WTC11 (cell line): ENCODE data around the gene PIGQ. TPM values are rescaled to one million over a fixed set of nuclear protein-coding genes. Genes with fewer than 3 reads are reported as not detected.

Experiments used
- ATAC-seq: fragments of 200-7000 bp; cut with Tn5 transposase; 2 replicates; pipeline ENCODE4 v1.10.0; 2021; ENCODE audit warnings: mild to moderate bottlenecking, moderate library complexity
- CTCF ChIA-PET: fragments of 300-600 bp; sonication (Branson Sonifier 250); formaldehyde crosslinking; loops from one replicate; lab custom pipeline; 2021; ENCODE audit warnings: antibody characterized with exemption; lab: Charles Lee
- POLR2A ChIA-PET: fragments of 350-600 bp; sonication (Branson Sonifier 250); formaldehyde crosslinking; loops from one replicate; lab custom pipeline; 2021; ENCODE audit warnings: antibody characterized with exemption; lab: Charles Lee
- DNase-seq: peaks from one replicate; pipeline ENCODE4 v3.0.0; 2021; ENCODE audit warnings: low spot score
- H3K27ac Mint-ChIP-seq: 2 replicates; pipeline ENCODE4 v1.8.0; 2021; ENCODE audit warnings: mixed read lengths
- H3K27me3 Mint-ChIP-seq: 2 replicates; pipeline ENCODE4 v1.8.0; 2021; ENCODE audit warnings: low read depth, mild to moderate bottlenecking, moderate library complexity, mixed read lengths
- H3K36me3 Mint-ChIP-seq: 2 replicates; pipeline ENCODE4 v1.8.0; 2021; ENCODE audit warnings: mixed read lengths
- H3K4me1 Mint-ChIP-seq: 2 replicates; pipeline ENCODE4 v1.8.0; 2022; ENCODE audit warnings: mixed read lengths
- H3K4me3 Mint-ChIP-seq: 2 replicates; pipeline ENCODE4 v1.8.0; 2021; ENCODE audit warnings: mild to moderate bottlenecking, moderate library complexity, mixed read lengths
- H3K9me3 Mint-ChIP-seq: 2 replicates; pipeline ENCODE4 v1.8.0; 2021; ENCODE audit warnings: mixed read lengths
- ATF3 ChIP-seq: sonication (generic); formaldehyde crosslinking; conservative IDR thresholded peaks from 2 replicates; pipeline ENCODE4 v1.8.1; 2022; ENCODE audit warnings: mild to moderate bottlenecking, missing genetic modification reagents
- E2F5 ChIP-seq: sonication (generic); formaldehyde crosslinking; IDR thresholded peaks from 2 replicates; pipeline ENCODE4 v1.8.1; 2022; ENCODE audit warnings: mild to moderate bottlenecking, moderate library complexity, missing genetic modification reagents
- GTF2I ChIP-seq: fragments of 250-450 bp; sonication (Bioruptor Pico); conservative IDR thresholded peaks from 2 replicates; pipeline ENCODE4 v1.4.0; 2021; ENCODE audit warnings: mild to moderate bottlenecking
- HMGA2 ChIP-seq: fragments of 250-450 bp; sonication (Bioruptor Pico); IDR thresholded peaks from 2 replicates; pipeline ENCODE4 v1.4.0; 2021; ENCODE audit warnings: mild to moderate bottlenecking, moderate library complexity
- NFYB ChIP-seq: sonication (generic); formaldehyde crosslinking; conservative IDR thresholded peaks from 2 replicates; pipeline ENCODE4 v1.8.0; 2022; ENCODE audit warnings: low read depth, missing genetic modification reagents
- NR2C2 ChIP-seq: sonication (generic); formaldehyde crosslinking; IDR thresholded peaks from 2 replicates; pipeline ENCODE4 v1.8.0; 2022; ENCODE audit warnings: mild to moderate bottlenecking, missing genetic modification reagents
- NR3C1 ChIP-seq: sonication (generic); formaldehyde crosslinking; conservative IDR thresholded peaks from 2 replicates; pipeline ENCODE4 v1.8.1; 2023; ENCODE audit warnings: low read depth, mild to moderate bottlenecking, missing genetic modification reagents
- PRDM15 ChIP-seq: sonication (generic); formaldehyde crosslinking; IDR thresholded peaks from 2 replicates; pipeline ENCODE4 v1.8.0; 2022; ENCODE audit warnings: missing genetic modification reagents
- SMAD3 ChIP-seq: sonication (generic); formaldehyde crosslinking; IDR thresholded peaks from 2 replicates; pipeline ENCODE4 v1.8.0; 2022; ENCODE audit warnings: missing genetic modification reagents, mild to moderate bottlenecking, borderline replicate concordance
- TEAD4 ChIP-seq: sonication (generic); formaldehyde crosslinking; IDR thresholded peaks from 2 replicates; pipeline ENCODE4 v1.8.0; 2022; ENCODE audit warnings: mild to moderate bottlenecking, missing genetic modification reagents
- TP53 ChIP-seq: sonication (generic); formaldehyde crosslinking; IDR thresholded peaks from 2 replicates; pipeline ENCODE4 v1.8.1; 2023; ENCODE audit warnings: mild to moderate bottlenecking, missing genetic modification reagents
- ZBTB21 ChIP-seq: sonication (generic); formaldehyde crosslinking; IDR thresholded peaks from 2 replicates; pipeline ENCODE4 v1.8.1; 2023; ENCODE audit warnings: mild to moderate bottlenecking, missing genetic modification reagents, borderline replicate concordance
- ZNF138 ChIP-seq: sonication (generic); formaldehyde crosslinking; conservative IDR thresholded peaks from 2 replicates; pipeline ENCODE4 v1.8.1; 2022; ENCODE audit warnings: mild to moderate bottlenecking, moderate library complexity, missing genetic modification reagents
- ZNF317 ChIP-seq: sonication (generic); formaldehyde crosslinking; IDR thresholded peaks from 2 replicates; pipeline ENCODE4 v1.8.1; 2023; ENCODE audit warnings: low read depth, mild to moderate bottlenecking, moderate library complexity, missing genetic modification reagents, borderline replicate concordance
- ZNF512 ChIP-seq: sonication (generic); formaldehyde crosslinking; IDR thresholded peaks from 2 replicates; pipeline ENCODE4 v1.8.1; 2022; ENCODE audit warnings: missing genetic modification reagents, borderline replicate concordance
- ZNF532 ChIP-seq: fragments of 250-450 bp; sonication (Bioruptor Pico); IDR thresholded peaks from 2 replicates; pipeline ENCODE4 v1.9.0; 2021; ENCODE audit warnings: mild to moderate bottlenecking, borderline replicate concordance
- total RNA-seq: library from RNA; stranded (reverse); gene quantifications from 3 replicates; pipeline ENCODE4 v1.2.3, GENCODE V29; 2021

The PIGQ gene
- total RNA-seq, 1 experiment from 2014 or later: 63.7 TPM

GRCh38 chr16:522320-523096 lies 47.3 kb upstream of the PIGQ start (continued):
- TF ChIP-seq NR2C2 (CRISPR knock-in tag) (no peak), ZNF512 (CRISPR knock-in tag) (no peak), ZNF532 (CRISPR knock-in tag) (no peak), PRDM15 (CRISPR knock-in tag) (no peak), ZNF138 (CRISPR knock-in tag) (no peak), ATF3 (CRISPR knock-in tag) (no peak), TP53 (CRISPR knock-in tag) (no peak), GTF2I (CRISPR knock-in tag) (0 out of 2 replicates have a peak, but pooled peaks have one; percentile 24), HMGA2 (CRISPR knock-in tag) (no peak), ZBTB21 (CRISPR knock-in tag) (no peak), ZNF317 (CRISPR knock-in tag) (no peak), SMAD3 (CRISPR knock-in tag) (no peak), E2F5 (CRISPR knock-in tag) (no peak)
- TF ChIP-seq, all 79 proteins: peak for 4

- H3K4me1 Mint-ChIP-seq: peaks cover 9% of the 10 kb centered on the region
- no peaks in the 10 kb centered on the region for H3K9me3 Mint-ChIP-seq
- peaks cover 4% of the 10 kb centered on the region; the same call in 1 of the 2 replicates for H3K36me3 Mint-ChIP-seq
- ATAC-seq (no peak), DNase-seq (no peak)
- no peak overlapping the region for H3K4me3 Mint-ChIP-seq
- CTCF ChIA-PET: interaction anchor here (1.2 to 2.1 kb wide), 2 partner anchors 11 to 59 kb away, joined by 3 to 6 read pairs; no protein-coding TSS in a partner anchor
- POLR2A ChIA-PET: no interaction called here
- H3K27me3 Mint-ChIP-seq: no peaks in the 10 kb centered on the region
- TF ChIP-seq NFYB (CRISPR knock-in tag) (0 out of 2 replicates have a peak, but pooled peaks have one; percentile 15), TEAD4 (no peak), GTF2I (CRISPR knock-in tag) (no peak), NR3C1 (no peak)
- H3K27ac Mint-ChIP-seq: no peak overlapping the region; the same call in 1 of the 2 replicates
Measured at GRCh38 chr16:523097-523741, 46.5 kb upstream of the PIGQ start.
